Stomach smooth muscle (tissue), 2 donors: ENCODE results near the gene CD72.
"Not testable (repeated sequence)": the region's sequence is repeated elsewhere in the genome, so short reads cannot be mapped to it uniquely, and the experiment has no call there.

Experiments used
- H3K27ac ChIP-seq: one replicate; pipeline ENCODE4 v1.7.0; 2013; ENCODE audit warnings: mild to moderate bottlenecking, low read length, inconsistent platforms
- H3K27me3 ChIP-seq, 2 donors: one replicate each; pipeline ENCODE4 v1.7.0; 2013; ENCODE audit warnings: low read length in 2 of 2; ENCODE audit not compliant: insufficient read depth in 2 of 2, control insufficient read depth in 1 of 2
- H3K36me3 ChIP-seq, 2 donors: one replicate each; pipeline ENCODE4 v1.7.0; 2013; ENCODE audit warnings: low read length in 2 of 2; ENCODE audit not compliant: control insufficient read depth in 2 of 2, insufficient read depth in 2 of 2
- H3K4me1 ChIP-seq: one replicate; pipeline ENCODE4 v1.7.0; 2013; ENCODE audit warnings: low read length; ENCODE audit not compliant: control insufficient read depth, insufficient read depth
- H3K4me3 ChIP-seq, 2 donors: one replicate each; pipeline ENCODE4 v1.7.0; 2013; ENCODE audit warnings: low read length in 2 of 2
- H3K9ac ChIP-seq, 2 donors: one replicate each; pipeline ENCODE4 v1.7.0; 2013; ENCODE audit warnings: low read length in 2 of 2, mild to moderate bottlenecking in 1 of 2
- H3K9me3 ChIP-seq, 2 donors: one replicate each; pipeline ENCODE4 v1.7.0; 2013; ENCODE audit warnings: low read length in 2 of 2; ENCODE audit not compliant: control insufficient read depth in 2 of 2
- donor health status: healthy.
- donor health status: Pancreatic carcinoma.

Gene CD72

GRCh38 chr9:35636877-35637246 is 18.6 kb upstream of the CD72 start:
- H3K36me3 ChIP-seq, H3K4me3 ChIP-seq, H3K9me3 ChIP-seq, H3K9ac ChIP-seq, H3K4me1 ChIP-seq, H3K27ac ChIP-seq, H3K27me3 ChIP-seq: not testable (repeated sequence)

DNA sequence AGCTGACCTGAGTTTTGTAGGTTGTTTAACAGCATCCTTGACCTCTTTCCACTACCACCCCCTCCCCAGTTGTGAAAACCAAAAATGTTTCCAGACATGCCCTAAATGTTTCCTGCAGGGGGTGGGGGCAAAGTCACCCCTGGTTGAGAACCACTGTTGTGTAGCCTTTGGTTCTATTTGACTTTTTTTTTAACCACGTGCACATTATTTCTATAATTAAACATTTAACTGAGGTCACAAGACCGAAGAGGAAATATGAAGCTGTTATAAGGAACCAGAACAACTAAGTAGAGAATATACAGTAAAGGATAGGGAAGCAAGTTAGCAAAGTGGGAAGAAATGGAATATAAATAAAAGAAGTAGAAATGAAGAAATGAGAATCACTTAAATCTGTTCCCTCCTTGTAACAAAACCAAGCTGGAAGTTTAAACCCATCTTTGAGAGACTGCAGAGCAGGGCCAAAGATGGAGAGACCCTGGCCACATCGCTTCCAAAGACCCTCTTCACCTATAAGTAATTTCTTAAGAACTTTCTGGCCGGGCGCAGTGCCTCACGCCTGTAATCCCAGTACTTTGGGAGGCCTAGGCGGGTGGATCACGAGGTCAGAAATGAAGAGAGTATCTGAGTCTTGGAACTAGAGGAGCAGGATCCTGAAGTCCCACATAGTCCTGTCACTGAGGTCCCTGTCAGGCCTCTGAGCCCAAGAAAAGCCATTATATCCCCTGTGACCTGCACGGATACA is 18.1 kb upstream of the CD72 start:
- Histone ChIP-seq H3K4me3 (no peak overlapping the region), H3K4me1 (no peaks in the 10 kb centered on the region), H3K9ac (no peak overlapping the region), H3K9me3 (no peaks in the 10 kb centered on the region), H3K27ac (no peak overlapping the region), H3K36me3 (no peaks in the 10 kb centered on the region), H3K27me3 (no peaks in the 10 kb centered on the region)

DNA sequence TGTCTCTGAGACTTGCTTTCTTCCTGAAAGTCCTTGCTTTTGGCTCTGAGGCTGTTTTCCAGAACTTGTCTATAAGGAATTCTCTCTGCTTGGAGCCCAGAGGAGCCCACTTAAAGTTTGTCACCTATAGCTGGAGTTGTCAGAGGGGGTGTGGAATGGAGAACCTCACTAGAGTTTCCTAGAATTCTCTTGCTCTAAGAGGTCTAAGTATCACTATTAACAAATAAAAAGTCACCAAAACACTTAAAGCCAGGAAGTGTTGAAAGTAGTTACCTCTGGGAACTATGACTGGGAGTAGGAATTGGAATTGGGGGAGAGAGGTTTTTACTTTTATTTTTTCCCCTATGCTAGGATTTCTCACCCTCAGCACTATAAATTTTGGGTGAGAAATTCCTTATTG is 17.5 kb upstream of the CD72 start:
- Histone ChIP-seq H3K4me1 (no peaks in the 10 kb centered on the region), H3K4me3 (no peak overlapping the region), H3K36me3 (no peaks in the 10 kb centered on the region), H3K27me3 (no peaks in the 10 kb centered on the region), H3K9ac (no peak overlapping the region), H3K9me3 (no peaks in the 10 kb centered on the region), H3K27ac (no peak overlapping the region)

GRCh38 chr9:35629597-35629996 is 11.4 kb upstream of the CD72 start:
- Histone ChIP-seq H3K9me3 (no peaks in the 10 kb centered on the region), H3K9ac (no peak overlapping the region), H3K27ac (no peak overlapping the region), H3K27me3 (no peaks in the 10 kb centered on the region), H3K36me3 (no peaks in the 10 kb centered on the region), H3K4me3 (no peak overlapping the region), H3K4me1 (no peaks in the 10 kb centered on the region)

- Histone ChIP-seq H3K9me3 (no peaks in the 10 kb centered on the region), H3K27ac (no peak overlapping the region), H3K27me3 (no peaks in the 10 kb centered on the region), H3K36me3 (no peaks in the 10 kb centered on the region), H3K4me1 (no peaks in the 10 kb centered on the region), H3K4me3 (no peak overlapping the region), H3K9ac (no peak overlapping the region)
Observed at GRCh38 chr9:35628389-35628991, 10.3 kb upstream of the CD72 start.

GRCh38 chr9:35627575-35627974 is 9.4 kb upstream of the CD72 start:
- no peaks in the 10 kb centered on the region for H3K9me3 ChIP-seq
- H3K4me1 ChIP-seq, result no peaks in the 10 kb centered on the region
- no peaks in the 10 kb centered on the region for H3K36me3 ChIP-seq
- H3K27me3 ChIP-seq, result no peaks in the 10 kb centered on the region
- H3K27ac ChIP-seq, result no peak overlapping the region
- no peak overlapping the region for H3K9ac ChIP-seq
- H3K4me3 ChIP-seq, result no peak overlapping the region

DNA sequence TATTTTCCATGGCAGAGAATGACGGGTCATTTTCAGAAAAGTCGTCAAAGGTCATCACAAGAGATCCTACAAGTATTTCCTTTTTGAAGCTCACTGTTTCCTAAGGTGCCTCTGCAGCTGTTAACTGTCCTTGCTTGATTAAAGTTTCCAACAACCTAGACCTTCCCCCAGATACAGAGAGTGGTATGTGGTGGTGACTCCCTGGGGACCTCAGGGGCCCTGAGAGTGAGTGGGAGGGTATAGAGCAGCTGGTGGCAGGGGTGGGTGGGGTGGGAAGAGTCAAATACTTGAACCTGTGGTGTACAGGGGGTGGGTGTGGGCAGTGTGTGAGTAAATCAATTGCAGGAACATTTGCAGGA is 1.6 kb upstream of the CD72 start:
- H3K36me3 ChIP-seq, result no peaks in the 10 kb centered on the region
- peaks cover 5 to 9% of the 10 kb centered on the region in 2 donors for H3K27me3 ChIP-seq
- no peak overlapping the region for H3K9ac ChIP-seq
- H3K9me3 ChIP-seq, result no peaks in the 10 kb centered on the region
- H3K27ac ChIP-seq, result no peak overlapping the region
- peaks cover 12% of the 10 kb centered on the region for H3K4me1 ChIP-seq
- no peak overlapping the region for H3K4me3 ChIP-seq

DNA sequence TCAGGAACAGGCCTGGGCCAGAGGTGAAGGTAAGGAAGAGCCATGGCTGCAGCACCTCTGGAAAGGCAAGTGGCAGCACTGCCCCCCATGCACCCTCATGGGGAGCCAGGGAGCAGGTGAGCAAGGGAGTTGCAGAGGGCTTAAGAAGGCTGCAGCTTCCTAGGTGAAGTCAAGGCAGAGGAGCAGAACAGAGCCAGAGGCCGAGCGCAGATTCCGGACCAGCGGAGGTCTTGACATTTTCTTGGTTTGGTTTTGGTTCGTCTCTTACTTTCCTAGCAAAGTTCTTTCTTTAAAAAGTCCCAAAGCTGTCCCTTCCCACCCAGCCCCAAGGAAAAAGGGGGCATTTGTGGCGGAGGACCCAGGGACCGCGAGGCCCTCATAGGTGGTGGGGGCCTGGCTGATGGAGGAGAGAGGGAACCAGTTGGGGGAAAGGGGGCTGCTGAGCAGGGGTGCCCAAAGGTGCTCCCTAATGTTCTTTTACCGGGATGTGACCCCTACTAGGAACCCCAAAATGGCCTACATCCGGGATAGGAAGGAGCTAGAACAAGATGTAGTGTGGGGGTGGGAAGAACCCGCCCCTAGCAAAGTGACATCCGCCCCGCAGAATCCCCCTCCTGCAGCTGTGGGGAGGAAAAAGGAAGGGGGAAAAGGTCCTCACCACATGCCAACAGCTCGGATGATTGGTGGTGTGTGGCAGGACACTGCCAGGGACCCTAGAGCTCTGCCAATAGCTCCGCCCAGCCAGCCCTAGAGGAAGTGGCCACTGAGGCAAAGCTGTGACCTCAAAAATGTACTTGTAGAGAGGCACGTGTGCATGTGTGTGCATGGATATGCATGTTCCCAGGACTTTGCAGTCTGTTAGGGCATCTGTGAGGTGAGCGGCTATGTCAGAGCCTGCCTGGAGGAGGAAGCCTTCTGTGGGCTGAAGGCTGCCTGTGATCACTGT is 914 bp upstream of the CD72 start:
- no peak overlapping the region for H3K27ac ChIP-seq
- peaks cover 5 to 9% of the 10 kb centered on the region in 2 donors for H3K27me3 ChIP-seq
- H3K4me1 ChIP-seq, result peaks cover 12% of the 10 kb centered on the region
- H3K9ac ChIP-seq, result no peak overlapping the region
- H3K9me3 ChIP-seq, result no peaks in the 10 kb centered on the region
- no peak overlapping the region for H3K4me3 ChIP-seq
- H3K36me3 ChIP-seq, result no peaks in the 10 kb centered on the region

GRCh38 chr9:35617548-35617947 is 665 bp downstream of the CD72 start:
- H3K4me1 ChIP-seq, result peaks cover 12% of the 10 kb centered on the region
- H3K27ac ChIP-seq, result no peak overlapping the region
- H3K9me3 ChIP-seq, result no peaks in the 10 kb centered on the region
- peak overlapping the region; percentile 63 to 72 for H3K4me3 ChIP-seq
- peak overlapping the region; percentile 42 to 51 for H3K9ac ChIP-seq
- H3K27me3 ChIP-seq, result peaks cover 5 to 9% of the 10 kb centered on the region in 2 donors
- no peaks in the 10 kb centered on the region for H3K36me3 ChIP-seq

- Histone ChIP-seq H3K4me3 (peak overlapping the region; percentile 63 to 72), H3K36me3 (no peaks in the 10 kb centered on the region), H3K27me3 (peaks cover 5 to 9% of the 10 kb centered on the region in 2 donors), H3K9ac (peak overlapping the region; percentile 42 to 51), H3K9me3 (no peaks in the 10 kb centered on the region), H3K27ac (no peak overlapping the region), H3K4me1 (peaks cover 12% of the 10 kb centered on the region)
Observed at GRCh38 chr9:35616681-35617459, 1.3 kb downstream of the CD72 start.
